MM.1S (cell line): ENCODE measurements around the gene BBS1.

Experiments
- CTCF ChIP-seq: fragments of 300-600 bp; sonication (generic); IDR thresholded peaks from 2 replicates; pipeline ENCODE4 v1.5.1; 2016; ENCODE audit warnings: antibody characterized with exemption, low read length, mixed read lengths
- EZH2 ChIP-seq: fragments of 300-600 bp; sonication (generic); optimal IDR thresholded peaks from 2 replicates; pipeline ENCODE3; 2017; ENCODE audit warnings: low read depth, mild to moderate bottlenecking, antibody characterized with exemption, low read length, mixed read lengths
- EZH2phosphoT487 ChIP-seq: fragments of 300-600 bp; sonication (generic); IDR thresholded peaks from 2 replicates; pipeline ENCODE4 v1.6.1; 2018; ENCODE audit warnings: antibody characterized with exemption, low read length

- TF ChIP-seq CTCF (no peak), EZH2phosphoT487 (no peak), EZH2 (no peak)
Observed at GRCh38 chr11:66550887-66551286, 40.5 kb downstream of the BBS1 start.
